ENCODE results near the gene RPAP3.
A peak's percentile ranks its signal among the peaks of the same experiment; 100 is the strongest.

RPAP3 gene

DNA sequence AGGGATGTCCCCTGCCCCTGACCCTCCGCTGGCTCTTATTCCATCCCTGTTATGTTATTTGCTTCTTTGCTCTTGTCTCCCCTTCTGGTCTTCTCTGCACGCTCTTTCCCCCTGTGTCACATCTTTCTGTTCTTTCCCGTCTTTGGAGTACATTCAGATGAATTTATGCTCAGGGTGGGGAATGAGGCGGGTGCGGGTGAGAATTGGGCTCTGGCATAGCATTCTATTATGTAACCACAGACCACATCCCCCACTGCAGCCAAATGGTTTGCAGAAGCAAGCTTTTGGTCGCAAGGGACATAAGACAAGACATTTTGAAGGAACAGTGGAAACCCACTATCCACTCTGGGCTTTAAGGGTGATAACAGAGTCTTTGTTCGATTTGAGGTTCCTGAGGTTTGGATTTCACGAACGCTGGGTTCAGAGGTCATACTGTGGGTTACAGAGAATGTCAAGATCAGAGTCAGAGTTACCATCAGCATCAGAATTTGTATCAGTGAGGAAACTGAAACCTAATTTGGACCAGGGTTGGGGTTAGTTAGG is 15.7 kb upstream of the RPAP3 start:
- H3K4me3 ChIP-seq (ENCODE audit: low read depth, low read length), result no peak overlapping the region
- TF ChIP-seq, protein P1, sequence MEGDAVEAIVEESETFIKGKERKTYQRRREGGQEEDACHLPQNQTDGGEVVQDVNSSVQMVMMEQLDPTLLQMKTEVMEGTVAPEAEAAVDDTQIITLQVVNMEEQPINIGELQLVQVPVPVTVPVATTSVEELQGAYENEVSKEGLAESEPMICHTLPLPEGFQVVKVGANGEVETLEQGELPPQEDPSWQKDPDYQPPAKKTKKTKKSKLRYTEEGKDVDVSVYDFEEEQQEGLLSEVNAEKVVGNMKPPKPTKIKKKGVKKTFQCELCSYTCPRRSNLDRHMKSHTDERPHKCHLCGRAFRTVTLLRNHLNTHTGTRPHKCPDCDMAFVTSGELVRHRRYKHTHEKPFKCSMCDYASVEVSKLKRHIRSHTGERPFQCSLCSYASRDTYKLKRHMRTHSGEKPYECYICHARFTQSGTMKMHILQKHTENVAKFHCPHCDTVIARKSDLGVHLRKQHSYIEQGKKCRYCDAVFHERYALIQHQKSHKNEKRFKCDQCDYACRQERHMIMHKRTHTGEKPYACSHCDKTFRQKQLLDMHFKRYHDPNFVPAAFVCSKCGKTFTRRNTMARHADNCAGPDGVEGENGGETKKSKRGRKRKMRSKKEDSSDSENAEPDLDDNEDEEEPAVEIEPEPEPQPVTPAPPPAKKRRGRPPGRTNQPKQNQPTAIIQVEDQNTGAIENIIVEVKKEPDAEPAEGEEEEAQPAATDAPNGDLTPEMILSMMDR (IDR thresholded peaks at IDR 0.05; ENCODE audit: low read depth, low read length), result no peak

DNA sequence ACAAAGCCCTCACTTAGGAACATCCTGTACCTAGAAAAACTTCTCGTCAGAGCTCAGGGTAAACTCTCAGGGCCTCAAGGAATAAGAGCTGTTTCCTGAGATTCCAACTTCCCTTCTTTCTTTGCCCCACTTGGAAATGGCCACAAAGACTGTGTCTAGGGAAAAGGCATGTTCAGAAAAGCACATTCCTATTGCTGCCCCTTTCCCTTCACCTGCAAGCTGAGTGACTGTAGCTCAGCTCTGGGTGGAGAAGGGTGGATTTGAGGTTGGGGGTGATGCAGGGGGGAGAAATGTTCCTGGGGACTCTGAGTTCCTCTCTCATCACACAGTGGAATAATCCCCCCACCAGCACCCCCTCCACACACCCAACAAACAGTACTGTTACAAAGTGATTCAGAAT is 12.7 kb upstream of the RPAP3 start:
- H3K4me3 ChIP-seq (ENCODE audit: low read depth, low read length), result no peak overlapping the region
- TF ChIP-seq, protein P1 (IDR thresholded peaks at IDR 0.05; ENCODE audit: low read depth, low read length), result no peak

DNA sequence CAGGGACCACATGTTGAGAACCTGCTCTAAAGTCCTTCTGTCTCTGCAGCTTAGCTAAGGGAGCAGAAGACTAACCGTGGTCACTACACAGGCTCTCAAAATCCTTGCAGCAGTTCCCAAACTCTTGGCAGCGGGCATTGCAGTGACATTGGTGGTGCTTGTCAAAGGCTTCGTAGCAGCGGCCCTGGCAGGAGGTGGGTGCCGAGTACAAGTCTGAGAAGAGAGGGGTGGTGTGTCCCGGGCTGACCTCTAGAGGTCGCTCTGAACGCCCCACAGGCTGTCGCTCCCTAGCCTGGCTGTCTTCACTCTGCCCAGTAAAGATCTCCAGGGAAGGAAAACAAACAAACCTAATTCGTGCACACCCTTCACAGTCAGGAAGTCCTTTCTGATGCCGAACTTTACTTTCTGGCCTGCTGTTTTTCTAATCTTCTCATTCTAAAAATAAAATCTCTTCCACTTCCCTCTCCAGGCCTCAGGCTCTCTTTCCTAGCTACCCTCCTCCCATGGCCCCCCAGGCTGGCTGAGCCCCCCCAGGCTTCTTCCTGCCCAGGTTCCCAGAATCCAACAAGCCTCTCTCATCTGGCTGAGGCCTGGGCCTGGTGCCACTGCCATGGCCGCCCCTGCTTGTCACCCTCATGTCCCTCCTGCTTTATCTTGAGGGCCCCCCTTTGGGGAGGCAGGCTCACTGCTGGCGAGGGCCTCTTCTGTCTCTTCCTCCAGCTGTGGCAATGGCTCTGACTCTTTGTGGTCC is 11.8 kb upstream of the RPAP3 start:
- H3K4me3 ChIP-seq (ENCODE audit: low read depth, low read length), result no peak overlapping the region
- TF ChIP-seq, protein P1 (IDR thresholded peaks at IDR 0.05; ENCODE audit: low read depth, low read length), result peak; percentile 92

DNA sequence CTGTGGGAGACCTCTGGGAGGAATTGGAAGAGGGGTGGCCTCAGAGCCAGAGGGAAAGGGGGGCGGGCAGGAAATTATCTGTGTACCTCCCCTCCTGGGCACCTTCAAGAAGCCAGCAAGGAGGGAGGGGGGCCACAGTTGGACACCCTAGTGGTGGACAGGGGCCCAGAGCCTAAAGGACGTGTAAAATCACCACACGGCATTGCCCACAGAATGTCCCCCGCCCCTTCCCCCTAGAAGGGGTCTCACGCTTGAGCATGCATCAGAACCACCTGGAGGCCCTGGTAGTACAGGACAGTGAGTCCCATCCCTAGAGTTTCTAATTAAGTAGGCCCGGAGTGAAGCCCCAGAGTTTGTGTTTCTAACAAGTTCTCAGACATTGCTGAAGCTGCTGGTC is 11.2 kb upstream of the RPAP3 start:
- TF ChIP-seq, protein P1 (IDR thresholded peaks at IDR 0.05; ENCODE audit: low read depth, low read length), result no peak
- H3K4me3 ChIP-seq (ENCODE audit: low read depth, low read length), result no peak overlapping the region

DNA sequence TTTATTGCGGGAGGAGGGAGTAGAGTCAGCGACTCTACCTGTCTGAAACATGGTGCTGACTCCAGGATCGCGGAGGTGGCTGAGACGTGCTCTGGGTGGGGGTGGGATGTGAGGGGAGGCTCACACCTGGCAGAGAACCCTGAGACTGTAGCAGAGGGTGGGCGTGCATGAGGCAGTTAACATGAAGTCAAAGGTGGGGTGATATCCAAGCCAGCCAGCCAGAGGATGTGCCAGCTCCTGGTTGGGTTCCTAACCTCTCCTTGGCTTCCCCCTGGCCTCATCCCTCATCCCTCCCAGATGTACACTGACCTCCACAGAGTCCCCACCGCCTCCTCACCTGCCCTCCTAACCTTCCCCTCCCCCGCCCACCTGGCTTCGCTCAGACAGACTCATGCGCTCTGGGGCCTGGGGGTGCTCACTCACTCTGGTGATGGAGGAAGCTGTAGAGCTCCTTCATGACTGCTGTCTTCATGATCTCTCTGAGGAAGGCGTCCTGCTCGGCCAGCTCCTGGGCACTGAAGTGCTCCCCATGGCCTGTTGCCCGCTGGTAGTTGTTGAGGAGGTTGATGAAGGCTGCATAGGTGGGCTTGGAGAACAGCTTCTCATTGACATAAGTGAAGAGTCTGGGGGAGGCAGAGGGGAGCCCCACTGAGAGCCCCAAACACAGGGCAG is 10.2 kb upstream of the RPAP3 start:
- TF ChIP-seq, protein P1 (IDR thresholded peaks at IDR 0.05; ENCODE audit: low read depth, low read length), result no peak
- H3K4me3 ChIP-seq (ENCODE audit: low read depth, low read length), result no peak overlapping the region

DNA sequence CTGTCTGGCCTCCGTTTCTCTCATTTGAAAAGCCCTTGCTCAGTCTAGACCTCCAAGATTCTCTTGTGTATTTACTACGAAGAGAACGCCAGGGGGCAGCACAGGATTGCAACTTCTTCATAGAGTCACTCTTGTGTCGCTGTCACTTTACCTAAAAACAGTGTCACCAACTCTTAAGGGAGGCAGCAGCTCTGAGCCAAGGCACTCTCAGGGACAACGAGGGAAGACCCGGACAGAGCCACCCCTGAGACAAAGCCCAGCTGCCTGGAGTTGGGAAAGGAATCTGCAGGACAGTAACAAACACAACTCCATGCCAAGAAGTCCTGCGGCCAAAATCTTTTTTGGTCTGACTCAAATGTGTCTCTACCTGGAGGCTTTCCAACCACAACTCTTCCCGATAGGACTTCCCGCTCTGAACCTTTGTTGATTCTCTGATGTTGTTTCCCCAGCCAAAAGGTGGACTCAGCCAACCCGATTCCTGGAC is 9.6 kb upstream of the RPAP3 start:
- H3K4me3 ChIP-seq (ENCODE audit: low read depth, low read length), result no peak overlapping the region
- TF ChIP-seq, protein P1 (IDR thresholded peaks at IDR 0.05; ENCODE audit: low read depth, low read length), result peak; percentile 65; the same call in 1 of the 2 replicates

All from WI38 (cell line).